ENCODE measurements around the gene TSPAN9.

- TF ChIP-seq MEF2D (tag; conservative IDR thresholded peaks at IDR 0.05; ENCODE audit: low read depth) (no peak), BRD4 (IDR thresholded peaks at IDR 0.05) (no peak), CTCF (IDR thresholded peaks at IDR 0.05 in 2 of 3, conservative IDR thresholded peaks at IDR 0.05 in 1 of 3; ENCODE audit: insufficient read depth in 2 of 3, low read depth in 1 of 3, low read length in 3 of 3) (no peak), ZNF274 (IDR thresholded peaks at IDR 0.05; ENCODE audit: borderline replicate concordance, low read depth, low read length) (no peak)
Observed at GRCh38 chr12:3295646-3296408, 218.6 kb downstream of the TSPAN9 start.

All from K562 (cell line).